DND-41 (cell line): ENCODE results near the gene JAML.

Source experiments
- ATAC-seq: fragments of 200-7000 bp; cut with Tn5 transposase; 3 replicates; pipeline ENCODE4 v1.9.1; 2021; ENCODE audit warnings: low read depth; ENCODE audit not compliant: insufficient read depth
- DNase-seq: peaks from one replicate; pipeline ENCODE4 v3.0.0-alpha.2; 2020
- H2AFZ ChIP-seq: 2 replicates; pipeline ENCODE4 v1.6.0; 2012; ENCODE audit warnings: low read depth, low read length
- H3K27ac ChIP-seq: 2 replicates; pipeline ENCODE4 v1.5.1; 2012; ENCODE audit warnings: low read length, inconsistent platforms
- H3K27me3 ChIP-seq: fragments of 200-600 bp; sonication (generic); 2 replicates; pipeline ENCODE4 v1.6.0; 2012; ENCODE audit warnings: low read length, mild to moderate bottlenecking, inconsistent platforms; ENCODE audit not compliant: insufficient read depth, poor library complexity
- H3K36me3 ChIP-seq: 2 replicates; pipeline ENCODE4 v1.5.1; 2012; ENCODE audit warnings: low read length, inconsistent platforms; ENCODE audit not compliant: insufficient read depth
- H3K4me1 ChIP-seq: 2 replicates; pipeline ENCODE4 v1.5.1; 2012; ENCODE audit warnings: mild to moderate bottlenecking, low read length; ENCODE audit not compliant: insufficient read depth
- H3K4me2 ChIP-seq: 2 replicates; pipeline ENCODE4 v1.6.0; 2012; ENCODE audit warnings: mild to moderate bottlenecking, moderate library complexity, low read length, inconsistent platforms; ENCODE audit not compliant: insufficient read depth
- H3K4me3 ChIP-seq, 2 experiments: fragments of 200-600 bp in 1 of 2; shearing (Covaris generic) in 1 of 2; 2 replicates each; pipeline ENCODE4 v1.5.1; 2012 to 2016; ENCODE audit warnings: inconsistent platforms in 2 of 2, low read length in 2 of 2, mild to moderate bottlenecking in 2 of 2, low read depth in 1 of 2, moderate library complexity in 1 of 2
- H3K79me2 ChIP-seq: 2 replicates; pipeline ENCODE4 v1.6.0; 2012; ENCODE audit warnings: low read length, inconsistent platforms; ENCODE audit not compliant: insufficient read depth
- H3K9ac ChIP-seq: 2 replicates; pipeline ENCODE4 v1.6.0; 2012; ENCODE audit warnings: low read depth, mild to moderate bottlenecking, inconsistent platforms, low read length, moderate library complexity
- H3K9me3 ChIP-seq: 2 replicates; pipeline ENCODE4 v1.5.1; 2012; ENCODE audit warnings: low read length, moderate library complexity, mild to moderate bottlenecking, inconsistent platforms; ENCODE audit not compliant: insufficient read depth, severe bottlenecking
- H4K20me1 ChIP-seq: 2 replicates; pipeline ENCODE4 v1.6.0; 2012; ENCODE audit warnings: low read length; ENCODE audit not compliant: insufficient read depth
- CTCF ChIP-seq: IDR thresholded peaks from 2 replicates; pipeline ENCODE4 v1.5.1; 2012; ENCODE audit warnings: borderline replicate concordance, low read length, moderate library complexity, mild to moderate bottlenecking; ENCODE audit not compliant: poor library complexity, severe bottlenecking; ENCODE audit errors: extremely low read depth
- EZH2 ChIP-seq: IDR thresholded peaks from 3 replicates; pipeline ENCODE4 v1.6.1; 2012; ENCODE audit warnings: borderline replicate concordance, low read depth, mild to moderate bottlenecking, moderate library complexity, low read length, inconsistent platforms; ENCODE audit not compliant: severe bottlenecking

Gene JAML

GRCh38 chr11:118147502-118147901, 77.3 kb downstream of the JAML start:
- Histone ChIP-seq H3K27ac (no peak overlapping the region), H3K9ac (no peak overlapping the region), H4K20me1 (peaks cover 2% of the 10 kb centered on the region; the same call in 1 of the 2 replicates), H3K79me2 (no peaks in the 10 kb centered on the region), H3K4me3 (no peak overlapping the region), H2AFZ (no peak overlapping the region), H3K36me3 (no peaks in the 10 kb centered on the region), H3K27me3 (peaks cover 69% of the 10 kb centered on the region), H3K4me1 (peaks cover 8% of the 10 kb centered on the region), H3K4me2 (no peak overlapping the region), H3K9me3 (no peaks in the 10 kb centered on the region)
- ATAC-seq = no peak
- no peak for TF ChIP-seq EZH2
- TF ChIP-seq CTCF = no peak
- DNase-seq = no peak

- ATAC-seq (no peak), DNase-seq (no peak)
- H3K27ac ChIP-seq = no peak overlapping the region
- peaks cover 2% of the 10 kb centered on the region; the same call in 1 of the 2 replicates for H4K20me1 ChIP-seq
- H3K27me3 ChIP-seq = peaks cover 63% of the 10 kb centered on the region
- no peak overlapping the region for H3K4me2 ChIP-seq
- H3K4me3 ChIP-seq = no peak overlapping the region
- no peaks in the 10 kb centered on the region for H3K79me2 ChIP-seq
- TF ChIP-seq EZH2 (no peak), CTCF (no peak)
- no peaks in the 10 kb centered on the region for H3K9me3 ChIP-seq
- no peaks in the 10 kb centered on the region for H3K36me3 ChIP-seq
- H2AFZ ChIP-seq = no peak overlapping the region
- H3K9ac ChIP-seq = no peak overlapping the region
- peaks cover 6% of the 10 kb centered on the region for H3K4me1 ChIP-seq
Observed at GRCh38 chr11:118146554-118146953, 78.3 kb downstream of the JAML start.

GRCh38 chr11:118145285-118146227, 79.3 kb downstream of the JAML start:
- Histone ChIP-seq H3K27ac (no peak overlapping the region), H3K4me2 (peak overlapping the region; percentile 59), H3K9ac (no peak overlapping the region), H3K4me3 (peak overlapping the region in 1 of 2 experiments; percentile 33; a peak in 1 of 4 replicates), H3K79me2 (no peaks in the 10 kb centered on the region), H2AFZ (0 out of 2 replicates have a peak overlapping the region, but pooled peaks have one; percentile 11), H3K9me3 (no peaks in the 10 kb centered on the region), H4K20me1 (no peaks in the 10 kb centered on the region; the same call in 1 of the 2 replicates), H3K4me1 (peaks cover 6% of the 10 kb centered on the region), H3K36me3 (no peaks in the 10 kb centered on the region), H3K27me3 (peaks cover 62% of the 10 kb centered on the region)
- ATAC-seq (peak; percentile 89), DNase-seq (peak; percentile 66)
- TF ChIP-seq CTCF (peak; percentile 80), EZH2 (no peak)
